Dedifferentiated amniotic fluid mesenchymal stem cell (primary cell): Measurements from ENCODE around the gene ART1.

ENCODE experiments used
- DNase-seq: peaks from one replicate; pipeline ENCODE4 v3.0.0-alpha.2; 2016; ENCODE audit errors: extremely low spot score

The ART1 gene

GRCh38 chr11:3666023-3666530 lies 21.1 kb downstream of the ART1 start:
- no peak for DNase-seq

DNA sequence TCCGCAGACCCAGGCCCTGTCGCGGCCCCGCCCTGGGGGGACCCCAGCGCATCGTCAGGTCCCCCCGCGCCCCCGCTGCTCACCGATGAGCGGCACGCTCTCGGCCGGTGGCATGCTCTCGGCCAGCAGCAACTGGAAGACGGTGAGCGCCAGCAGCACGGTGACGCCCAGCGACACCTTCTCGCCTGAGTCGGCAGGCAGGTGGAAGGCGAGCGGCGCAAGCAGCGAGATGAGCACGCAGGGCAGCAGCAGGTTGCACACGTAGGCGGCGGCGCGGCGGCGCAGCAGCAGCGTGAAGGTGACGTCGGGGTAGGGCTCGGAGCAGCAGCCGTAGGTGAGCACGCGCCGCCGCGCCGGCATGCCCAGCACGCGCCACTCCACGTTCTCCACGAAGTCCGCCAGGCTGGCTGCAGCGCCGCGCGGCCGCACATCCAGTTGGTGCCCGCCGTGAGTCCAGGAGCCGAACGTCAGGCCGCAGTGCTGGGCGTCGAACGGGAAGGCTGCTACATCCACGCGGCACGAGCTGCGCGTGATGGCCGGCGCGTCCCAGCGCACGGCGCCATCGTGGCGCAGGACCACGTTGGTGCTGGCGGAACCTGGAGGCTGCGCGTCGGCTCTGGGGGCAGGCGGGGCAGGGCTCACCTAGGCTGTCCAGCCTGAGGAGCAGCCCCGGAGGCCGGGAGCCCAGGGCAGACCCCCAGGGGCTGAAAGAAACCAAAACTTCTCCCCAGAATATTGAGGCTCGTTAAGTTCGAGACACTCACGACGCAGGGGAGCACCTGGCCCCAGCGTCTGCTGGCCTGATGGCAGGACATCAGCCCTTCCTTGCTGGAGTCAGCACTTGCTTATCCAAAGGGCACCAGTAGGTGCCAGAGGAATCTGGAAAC lies 22.5 kb downstream of the ART1 start:
- DNase-seq = no peak

DNA sequence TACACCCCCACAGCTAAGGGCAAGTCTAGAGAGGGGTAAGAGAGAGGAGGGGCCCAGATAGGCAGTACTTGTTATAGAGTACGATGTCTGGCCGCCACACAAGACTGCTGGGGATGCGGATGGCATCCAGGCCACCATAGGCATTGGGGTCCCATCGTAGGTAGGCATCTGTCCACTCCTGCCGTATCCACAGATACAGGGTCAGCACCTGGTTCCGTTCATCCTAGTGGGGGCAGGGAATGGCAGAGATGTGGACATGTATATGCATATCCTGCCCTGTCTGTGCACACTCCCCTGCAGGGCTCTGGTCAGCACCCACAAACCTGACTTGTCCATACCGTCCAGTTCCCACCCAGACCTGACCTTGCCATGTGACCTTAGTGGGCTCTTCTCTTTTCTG lies 24.2 kb downstream of the ART1 start:
- no peak for DNase-seq

GRCh38 chr11:3669742-3670183 lies 24.8 kb downstream of the ART1 start:
- no peak for DNase-seq

- DNase-seq = no peak
Observed at GRCh38 chr11:3671334-3672254, 26.7 kb downstream of the ART1 start, which contains the start of gene CHRNA10. Gene CHRNA10, minus strand, starts transcription at chr11:3671384. Its CDS starts 72 bp downstream, at chr11:3671312.

DNA sequence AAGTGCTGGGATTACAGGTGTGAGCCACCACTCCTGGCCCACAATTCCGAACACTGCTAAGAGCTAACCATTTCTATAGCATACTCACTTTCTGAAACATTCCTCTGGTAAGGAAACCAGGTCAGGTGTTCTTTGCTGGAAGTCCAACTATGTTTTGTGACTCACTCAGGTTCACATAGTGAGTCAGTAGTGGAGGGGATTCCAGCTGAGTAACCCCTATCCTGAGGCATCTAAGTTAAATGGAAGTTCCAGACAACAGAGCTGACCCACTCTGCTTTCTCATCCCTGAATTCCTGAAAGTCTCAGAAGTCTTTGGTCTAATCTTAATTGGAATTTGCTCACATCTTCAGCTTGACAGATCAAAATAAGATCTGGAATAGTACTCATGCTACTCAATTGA lies 29.3 kb downstream of the ART1 start:
- DNase-seq = no peak

DNA sequence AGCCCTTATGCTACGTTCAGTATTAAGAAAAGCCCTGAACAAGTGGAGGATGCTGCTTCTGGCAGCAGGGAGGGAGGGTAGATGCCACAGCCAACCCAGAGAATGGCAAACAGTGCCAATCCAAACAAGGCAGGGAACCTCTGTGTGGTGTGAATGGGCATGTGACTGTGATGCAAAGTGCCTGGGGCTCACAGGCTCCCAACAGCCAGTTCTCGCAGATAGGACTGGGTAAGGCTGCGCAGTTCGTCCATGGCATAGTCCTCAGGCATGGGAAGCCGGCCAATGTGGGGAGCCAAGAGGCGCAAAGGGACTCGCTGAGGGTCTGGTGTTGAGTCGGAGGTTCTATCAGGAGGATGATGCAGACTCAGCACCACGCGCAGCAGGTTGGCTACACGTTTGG lies 31.0 kb downstream of the ART1 start:
- DNase-seq = no peak

DNA sequence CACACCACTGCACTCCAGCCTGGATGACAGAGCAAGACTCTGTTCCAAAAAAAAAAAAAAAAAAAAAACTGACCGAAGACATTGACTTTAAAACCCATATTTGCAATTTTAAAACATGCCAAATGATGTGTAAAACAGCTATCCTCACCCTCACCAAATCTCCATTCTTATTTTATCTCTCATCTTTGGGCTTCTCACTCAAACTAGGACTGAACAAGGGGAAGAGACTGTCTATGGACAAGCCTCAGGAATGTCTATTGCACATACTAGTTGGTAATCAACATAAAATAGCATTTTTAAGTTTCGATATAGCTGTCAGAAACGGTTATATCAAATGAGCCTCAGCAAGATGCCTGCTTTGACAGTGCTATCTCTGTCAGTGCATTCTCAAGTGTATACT lies 34.1 kb downstream of the ART1 start:
- DNase-seq = no peak

- DNase-seq = no peak
Observed at GRCh38 chr11:3683039-3683438, 38.1 kb downstream of the ART1 start.

- no peak for DNase-seq
Observed at GRCh38 chr11:3684129-3684818, 39.3 kb downstream of the ART1 start.

- DNase-seq = no peak
Observed at GRCh38 chr11:3684819-3685172, 39.9 kb downstream of the ART1 start.

DNA sequence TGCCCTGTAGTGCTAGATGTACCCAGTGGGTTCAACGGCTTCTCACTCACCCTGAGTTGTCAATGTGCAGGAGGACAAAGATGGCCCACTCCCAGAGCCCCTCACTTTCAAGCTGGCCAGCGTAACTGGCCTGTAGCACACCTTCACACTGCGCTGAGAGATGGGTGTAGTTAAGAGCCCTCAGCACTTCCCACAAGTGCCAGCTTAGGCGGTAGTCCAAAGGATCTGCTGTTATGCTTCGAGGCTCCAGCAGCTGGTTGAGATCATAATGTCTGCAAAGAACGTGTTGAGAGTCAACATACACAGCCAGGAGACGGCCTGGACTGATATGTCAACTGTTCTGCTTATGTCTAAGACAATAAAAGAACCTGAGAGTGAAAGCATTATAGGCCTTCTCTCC lies 41.0 kb downstream of the ART1 start:
- no peak for DNase-seq

- DNase-seq = no peak
Observed at GRCh38 chr11:3686751-3687150, 41.8 kb downstream of the ART1 start.

- DNase-seq = no peak
Observed at GRCh38 chr11:3700410-3700809, 55.5 kb downstream of the ART1 start.

- DNase-seq = no peak
Observed at GRCh38 chr11:3700910-3701309, 56.0 kb downstream of the ART1 start.

DNA sequence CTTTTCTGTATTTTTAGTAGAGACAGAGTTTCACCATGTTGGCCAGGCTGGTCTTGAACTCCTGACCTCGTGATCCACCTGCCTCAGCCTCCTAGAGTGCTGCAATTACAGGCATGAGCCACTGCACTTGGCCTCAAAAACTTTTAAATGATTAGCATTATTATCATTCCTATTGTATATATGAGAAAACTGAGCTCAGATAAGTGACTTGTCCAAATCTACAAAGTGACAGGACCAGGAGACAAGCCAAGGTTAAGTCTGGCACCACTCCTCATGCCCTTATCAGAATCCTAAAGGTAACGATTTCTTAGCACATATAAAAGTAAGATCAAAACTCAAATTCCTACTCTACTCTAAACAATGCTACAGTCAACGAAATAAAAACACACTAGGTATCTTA lies 58.5 kb downstream of the ART1 start:
- DNase-seq = no peak

GRCh38 chr11:3707176-3707575 lies 62.2 kb downstream of the ART1 start:
- DNase-seq = no peak

- peak; percentile 40 for DNase-seq
Observed at GRCh38 chr11:3709977-3710376, 65.0 kb downstream of the ART1 start.

GRCh38 chr11:3710485-3711259 lies 65.7 kb downstream of the ART1 start:
- DNase-seq = no peak

DNA sequence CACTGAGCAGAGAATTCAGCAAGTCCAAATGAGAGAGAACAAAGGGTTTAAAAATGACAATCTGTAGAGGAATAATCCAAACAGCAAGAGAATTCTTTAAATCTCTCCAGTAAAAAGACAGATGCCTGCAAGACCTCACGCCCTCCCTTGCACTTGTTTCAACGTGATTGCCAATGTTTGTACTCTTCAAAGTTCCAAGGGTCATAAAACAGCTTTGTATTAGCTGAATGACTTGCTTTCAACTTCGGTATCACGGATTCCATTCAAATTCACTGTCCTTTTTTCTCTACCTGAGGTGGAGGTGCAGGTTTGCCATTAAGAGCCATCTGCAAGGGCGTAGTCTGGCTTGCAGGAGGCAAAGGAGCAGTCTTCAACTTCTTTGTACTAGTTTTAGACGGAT lies 67.3 kb downstream of the ART1 start:
- DNase-seq = no peak
